ENCODE measurements around the gene ATP2C1. TPM values are rescaled to one million over a fixed set of nuclear protein-coding genes. Genes with fewer than 3 reads are reported as not detected.
A peak's percentile ranks its signal among the peaks of the same experiment; 100 is the strongest.

Gene ATP2C1
- total and polyA plus RNA-seq, 2 experiments from 2014 or later: 31.5 to 99.4 TPM

DNA sequence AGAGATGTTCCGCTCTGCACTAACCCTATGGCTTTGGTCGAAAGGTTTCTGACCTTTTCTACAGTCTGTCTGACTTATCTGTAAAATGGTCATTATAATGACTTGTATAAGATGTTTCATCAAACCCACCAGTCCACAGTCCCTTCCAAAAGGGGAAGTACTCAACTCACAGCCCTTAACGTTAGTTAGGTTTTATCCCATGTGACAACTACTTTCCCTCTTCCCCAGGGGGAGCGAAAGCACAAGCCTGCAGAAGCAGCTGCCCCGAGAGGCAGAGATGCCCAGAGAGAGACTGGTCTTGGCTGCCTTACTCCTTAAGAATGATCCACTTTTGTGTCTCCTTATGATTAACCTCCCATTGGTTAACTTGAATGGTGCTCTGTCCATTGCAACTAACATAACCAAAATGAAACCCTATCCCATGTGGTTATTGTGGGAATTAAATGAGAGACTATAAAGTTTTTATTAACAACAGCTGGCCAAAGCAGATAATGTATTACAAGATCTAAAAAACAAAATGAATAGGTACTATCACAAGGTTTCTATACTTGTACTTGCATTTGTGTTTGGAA lies 126.3 kb downstream of the ATP2C1 start:
- Histone ChIP-seq H3K9me2 (replicated peaks; ENCODE audit: insufficient read depth) (no peaks in the 10 kb centered on the region), H3K79me2 (no peaks in the 10 kb centered on the region), H3K27me3 (no peaks in the 10 kb centered on the region), H4K20me1 (ENCODE audit: insufficient read depth, poor library complexity, severe bottlenecking) (no peaks in the 10 kb centered on the region), H3K4me2 (no peak overlapping the region), H3K9me3 (ENCODE audit: low read depth) (no peaks in the 10 kb centered on the region), H3K36me3 (replicated peaks; ENCODE audit: insufficient read depth, low read depth) (no peaks in the 10 kb centered on the region), H2AFZ (no peak overlapping the region), H3K4me3 (no peak overlapping the region), H3K4me1 (ENCODE audit: insufficient read depth) (peaks cover 5% of the 10 kb centered on the region), H3K27ac (no peak overlapping the region)
- no peak for DNase-seq (ENCODE audit: low spot score)
- TF ChIP-seq CTCF (IDR thresholded peaks at IDR 0.05; ENCODE audit: poor library complexity): no peak
- TF ChIP-seq EZH2phosphoT487 (IDR thresholded peaks at IDR 0.05; ENCODE audit: low read depth, severe bottlenecking, unreplicated experiment): no peak
- no peak for TF ChIP-seq EZH2 (IDR thresholded peaks at IDR 0.05; ENCODE audit: borderline replicate concordance)
- WGBS (ENCODE audit: low lambda C conversion rate, missing lambda C conversion rate): 83% methylated on average over 5 of the region's 5 CpGs

DNA sequence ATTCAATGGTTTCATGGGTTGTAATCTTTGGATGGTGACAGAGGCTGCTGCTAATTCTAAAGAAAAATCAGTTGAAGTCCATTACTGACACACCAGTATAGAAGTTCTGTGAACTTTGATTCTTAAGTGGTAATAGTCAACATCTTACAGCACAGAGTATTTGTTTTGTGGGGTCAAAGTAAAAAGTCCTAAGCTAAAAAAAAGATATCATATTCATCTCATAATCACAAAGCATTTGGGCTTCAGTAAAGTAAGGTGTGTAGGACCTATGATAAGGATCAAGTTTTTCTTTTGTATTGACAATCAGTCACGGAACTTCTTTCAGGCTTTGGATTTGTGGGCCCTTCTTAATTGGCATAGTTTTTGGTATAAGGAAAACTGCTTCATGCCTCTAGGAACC lies 131.7 kb downstream of the ATP2C1 start:
- no peak for DNase-seq (ENCODE audit: low spot score)
- Histone ChIP-seq H3K27me3 (no peaks in the 10 kb centered on the region), H3K9me2 (replicated peaks; ENCODE audit: insufficient read depth) (no peaks in the 10 kb centered on the region), H3K4me3 (no peak overlapping the region), H3K4me1 (ENCODE audit: insufficient read depth) (peaks cover 14% of the 10 kb centered on the region), H3K27ac (peak overlapping the region; percentile 96), H3K4me2 (peak overlapping the region; percentile 74), H3K36me3 (replicated peaks; ENCODE audit: insufficient read depth, low read depth) (no peaks in the 10 kb centered on the region), H4K20me1 (ENCODE audit: insufficient read depth, poor library complexity, severe bottlenecking) (no peaks in the 10 kb centered on the region), H3K79me2 (no peaks in the 10 kb centered on the region), H3K9me3 (ENCODE audit: low read depth) (no peaks in the 10 kb centered on the region), H2AFZ (peak overlapping the region; percentile 85)
- TF ChIP-seq EZH2phosphoT487 (IDR thresholded peaks at IDR 0.05; ENCODE audit: low read depth, severe bottlenecking, unreplicated experiment): no peak
- TF ChIP-seq CTCF (IDR thresholded peaks at IDR 0.05; ENCODE audit: poor library complexity): no peak
- no peak for TF ChIP-seq EZH2 (IDR thresholded peaks at IDR 0.05; ENCODE audit: borderline replicate concordance)
- WGBS (ENCODE audit: low lambda C conversion rate, missing lambda C conversion rate): 48% methylated on average over 1 of the region's 1 CpG

GRCh38 chr3:131026321-131027151 lies 132.7 kb downstream of the ATP2C1 start, which contains the start of the genes ASTE1 and NEK11:
TSS of gene ASTE1 (minus strand) at chr3:131026825. CDS start at chr3:131025306, 1,519 bp downstream.
TSS of gene NEK11 (plus strand) at chr3:131026877. CDS start at chr3:131029709, 2,832 bp downstream.
- Histone ChIP-seq H3K9me3 (ENCODE audit: low read depth) (no peaks in the 10 kb centered on the region), H2AFZ (peak within 1 kb of the TSS; percentile 85), H3K4me3 (peak within 1 kb of the TSS; percentile 46), H3K4me2 (peak within 1 kb of the TSS; percentile 74), H3K27ac (peak within 1 kb of the TSS; percentile 96), H4K20me1 (ENCODE audit: insufficient read depth, poor library complexity, severe bottlenecking) (no peaks in the 10 kb centered on the region), H3K36me3 (replicated peaks; ENCODE audit: insufficient read depth, low read depth) (no peaks in the 10 kb centered on the region), H3K79me2 (no peaks in the 10 kb centered on the region), H3K27me3 (no peaks in the 10 kb centered on the region), H3K9me2 (replicated peaks; ENCODE audit: insufficient read depth) (no peaks in the 10 kb centered on the region), H3K4me1 (ENCODE audit: insufficient read depth) (peaks cover 14% of the 10 kb centered on the region)
- TF ChIP-seq EZH2phosphoT487 (IDR thresholded peaks at IDR 0.05; ENCODE audit: low read depth, severe bottlenecking, unreplicated experiment): no peak
- no peak for TF ChIP-seq CTCF (IDR thresholded peaks at IDR 0.05; ENCODE audit: poor library complexity)
- no peak for TF ChIP-seq EZH2 (IDR thresholded peaks at IDR 0.05; ENCODE audit: borderline replicate concordance)
- DNase-seq (ENCODE audit: low spot score): peak; percentile 84
- WGBS (ENCODE audit: low lambda C conversion rate, missing lambda C conversion rate): 39% methylated on average over 50 of the region's 56 CpGs

Data from hepatocyte (in vitro differentiated cells).